ENCODE data around the gene SLC26A1.
"Not testable (repeated sequence)": the region's sequence is repeated elsewhere in the genome, so short reads cannot be mapped to it uniquely, and the experiment has no call there.

SLC26A1 gene

DNA sequence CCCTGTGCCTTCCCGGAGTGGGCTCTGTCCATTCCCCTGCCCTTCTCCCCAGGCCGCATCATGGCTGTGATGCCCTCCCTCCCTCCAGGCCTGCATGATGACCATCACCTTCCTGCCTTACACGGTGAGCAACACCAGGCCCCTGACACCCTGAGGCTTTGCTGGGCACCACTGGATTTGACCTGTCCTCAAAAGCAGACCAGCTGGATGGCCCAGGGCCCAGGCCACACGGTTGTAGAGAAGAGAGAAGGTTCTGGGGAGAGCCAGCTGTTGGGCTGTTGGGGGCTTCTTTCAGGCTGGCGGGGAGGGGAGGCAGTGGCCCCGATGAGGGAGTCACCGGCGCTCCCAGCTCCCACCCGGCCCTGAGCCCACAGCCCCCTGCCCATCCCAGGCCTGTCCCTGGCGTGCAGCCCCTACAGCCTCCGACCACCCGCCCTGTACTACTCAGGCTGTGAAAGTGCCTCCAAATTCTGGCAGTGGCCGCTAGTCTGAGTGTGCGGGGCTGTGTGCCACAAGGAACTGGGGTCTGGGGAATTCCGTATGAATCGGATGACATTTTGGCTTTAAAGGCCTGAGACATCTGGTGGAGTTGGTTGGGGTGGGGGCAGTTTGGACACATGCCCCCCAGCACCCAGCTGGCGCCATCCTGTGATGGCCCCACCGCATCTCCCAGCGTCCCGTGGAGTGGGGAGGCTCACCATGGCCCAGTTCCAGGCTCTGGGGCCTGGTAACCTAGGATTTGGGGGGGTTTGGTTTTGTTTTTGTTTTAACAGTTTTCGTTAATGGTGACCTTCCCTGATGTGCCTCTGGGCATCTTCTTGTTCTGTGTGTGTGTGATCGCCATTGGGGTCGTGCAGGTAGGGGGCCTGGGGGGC lies 41.4 kb downstream of the SLC26A1 start:
- DNase-seq = no peak

DNA sequence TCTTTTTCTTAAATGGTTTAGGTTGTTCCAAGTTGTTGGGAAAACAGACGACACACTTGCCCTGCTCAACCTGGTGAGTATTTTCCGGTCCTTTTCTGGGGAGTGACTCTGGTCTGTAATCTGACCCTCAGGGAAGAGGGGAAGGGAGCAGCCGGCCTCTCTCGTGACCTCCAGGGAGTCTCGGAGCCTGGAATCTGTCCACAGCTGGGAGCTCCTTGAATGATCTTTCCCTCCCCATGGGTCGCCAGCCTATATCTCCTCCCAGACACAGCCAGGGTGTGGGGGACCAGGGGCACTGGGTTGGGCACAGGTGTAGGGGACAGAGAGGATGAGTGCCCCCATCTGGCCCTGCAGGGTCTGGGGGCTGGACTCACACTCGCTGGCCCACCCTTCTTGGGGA lies 42.0 kb downstream of the SLC26A1 start:
- DNase-seq = no peak

DNA sequence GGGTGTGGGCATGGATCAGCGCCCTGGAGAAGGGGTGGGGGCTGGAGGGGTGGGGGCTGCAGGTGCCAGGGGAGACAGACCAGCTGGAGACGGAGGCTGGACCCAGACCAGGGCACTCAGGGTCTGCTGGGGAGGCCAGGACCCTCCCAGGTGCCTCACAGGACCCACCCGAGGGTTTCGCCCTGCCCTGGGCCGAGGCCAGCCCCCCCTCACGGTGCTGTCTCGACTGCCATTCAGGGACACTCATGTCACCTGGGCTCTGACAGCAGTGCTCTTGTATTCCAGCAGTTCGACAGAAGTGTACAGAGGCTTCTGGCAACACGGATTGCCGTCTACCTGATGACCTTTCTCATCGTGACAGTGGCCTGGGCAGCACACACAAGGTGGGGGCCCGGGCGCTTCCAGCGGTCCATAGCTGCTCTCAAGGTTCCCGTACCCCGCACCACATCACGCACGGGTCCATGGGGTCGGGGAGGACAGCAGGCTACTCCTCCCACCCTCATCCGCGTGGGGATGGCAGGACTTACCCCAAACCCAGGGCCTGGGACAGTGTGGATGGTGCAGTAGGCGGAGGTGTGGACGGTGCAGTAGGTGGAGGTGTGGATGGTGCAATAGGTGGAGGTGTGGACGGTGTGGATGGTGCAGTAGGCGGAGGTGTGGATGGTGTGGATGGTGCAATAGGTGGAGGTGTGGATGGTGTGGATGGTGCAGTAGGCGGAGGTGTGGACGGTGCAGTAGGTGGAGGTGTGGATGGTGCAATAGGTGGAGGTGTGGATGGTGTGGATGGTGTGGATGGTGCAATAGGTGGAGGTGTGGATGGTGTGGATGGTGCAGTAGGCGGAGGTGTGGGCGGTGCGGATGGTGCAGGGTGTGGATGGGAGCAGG lies 42.8 kb downstream of the SLC26A1 start:
- no peak for DNase-seq

DNA sequence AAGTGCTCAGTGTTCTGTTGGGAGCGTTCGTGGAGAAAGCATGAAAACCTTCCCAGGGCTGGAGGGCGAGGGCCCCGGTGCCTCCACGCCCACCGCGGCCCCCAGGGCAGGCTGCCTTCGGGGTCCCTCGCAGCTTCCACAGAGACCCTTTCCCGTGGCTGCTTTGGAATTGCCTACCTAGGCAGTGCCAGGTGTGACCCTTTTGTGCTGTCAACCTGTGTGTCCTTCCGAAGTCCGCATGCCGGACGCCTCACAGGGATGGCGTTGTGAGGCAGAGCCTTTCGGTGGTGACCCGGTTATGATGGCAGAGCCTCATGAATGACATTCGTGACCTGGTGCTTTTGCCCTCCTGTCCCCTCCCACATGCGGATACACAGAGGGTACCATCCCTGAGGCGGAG lies 43.5 kb downstream of the SLC26A1 start:
- no peak for DNase-seq

DNA sequence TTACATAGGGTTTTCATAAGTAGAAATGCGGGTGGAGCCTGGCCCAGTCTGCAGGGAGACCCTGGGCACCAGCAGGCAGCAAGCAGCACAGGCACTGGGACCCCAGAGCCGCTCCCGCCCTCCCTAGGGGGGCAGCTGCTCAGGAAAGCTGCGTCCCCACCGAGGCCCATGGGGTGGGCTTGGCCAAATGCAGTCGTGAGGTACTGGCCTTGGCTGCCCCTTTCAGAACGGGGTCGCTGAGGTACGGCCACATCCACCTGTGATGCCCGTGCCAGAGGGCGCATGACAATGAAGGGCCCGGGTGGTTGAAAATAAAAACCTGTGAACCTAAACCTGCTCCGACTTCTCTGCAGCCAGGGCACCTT lies 44.3 kb downstream of the SLC26A1 start:
- DNase-seq = no peak

DNA sequence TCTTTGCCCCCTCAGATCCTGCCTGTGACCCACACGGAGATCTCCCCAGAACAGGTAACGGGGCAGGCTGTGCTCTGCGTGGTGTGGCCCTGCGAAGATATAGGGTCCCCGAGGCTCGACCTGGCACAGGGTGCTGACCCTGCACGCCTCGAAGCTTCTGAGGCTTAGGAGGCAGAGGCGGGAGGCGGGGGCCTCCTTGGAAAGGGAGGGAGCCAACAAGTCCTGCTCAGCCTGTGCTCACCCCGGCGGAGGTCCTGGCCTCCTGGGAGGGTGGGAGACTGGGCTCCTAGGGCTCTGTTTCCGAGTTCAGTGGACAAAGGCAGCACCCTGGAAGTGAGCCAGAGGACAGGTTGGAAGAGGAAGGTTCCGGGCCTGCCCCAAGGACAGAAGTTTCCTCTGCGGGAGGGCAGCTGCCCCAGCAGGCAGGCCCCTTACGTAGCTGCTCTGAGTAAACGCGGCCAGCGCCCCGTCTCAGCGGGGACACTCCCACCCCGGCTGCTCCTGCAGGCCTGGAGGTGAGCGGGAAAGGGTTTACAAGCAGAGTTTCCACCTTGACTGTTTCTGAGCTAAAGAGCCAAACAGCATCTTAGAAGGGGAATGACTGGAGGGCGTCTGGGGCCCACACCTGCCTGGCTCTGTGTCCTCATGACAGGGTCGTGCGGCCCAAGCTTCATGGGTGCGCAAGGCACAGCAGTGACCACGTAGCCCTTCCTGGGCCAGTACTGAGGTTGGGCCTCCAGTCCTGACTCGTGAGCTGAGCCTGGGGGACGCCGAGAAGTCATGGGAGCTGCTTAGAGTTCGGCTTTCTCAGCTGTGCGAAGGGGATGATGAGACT lies 44.9 kb downstream of the SLC26A1 start:
- DNase-seq = no peak

DNA sequence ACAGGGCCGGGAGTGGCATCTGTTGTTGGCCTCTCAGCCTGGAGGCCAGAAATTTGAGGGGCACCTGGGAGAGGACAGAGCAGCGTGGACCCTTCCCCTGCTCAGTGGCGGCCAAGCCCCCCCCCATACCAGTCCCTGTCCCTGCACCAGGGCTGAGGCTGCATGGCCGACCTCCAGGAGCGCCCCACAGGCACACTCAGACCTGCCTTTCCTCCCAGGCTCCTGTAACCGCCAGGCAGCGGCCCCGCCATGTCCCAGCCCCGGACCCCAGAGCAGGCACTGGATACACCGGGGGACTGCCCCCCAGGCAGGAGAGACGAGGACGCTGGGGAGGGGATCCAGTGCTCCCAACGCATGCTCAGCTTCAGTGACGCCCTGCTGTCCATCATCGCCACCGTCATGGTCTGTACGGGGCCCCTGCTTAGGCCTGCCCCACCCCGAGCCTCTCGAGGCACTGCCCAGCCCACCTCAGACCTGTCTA lies 45.7 kb downstream of the SLC26A1 start:
- DNase-seq = no peak

DNA sequence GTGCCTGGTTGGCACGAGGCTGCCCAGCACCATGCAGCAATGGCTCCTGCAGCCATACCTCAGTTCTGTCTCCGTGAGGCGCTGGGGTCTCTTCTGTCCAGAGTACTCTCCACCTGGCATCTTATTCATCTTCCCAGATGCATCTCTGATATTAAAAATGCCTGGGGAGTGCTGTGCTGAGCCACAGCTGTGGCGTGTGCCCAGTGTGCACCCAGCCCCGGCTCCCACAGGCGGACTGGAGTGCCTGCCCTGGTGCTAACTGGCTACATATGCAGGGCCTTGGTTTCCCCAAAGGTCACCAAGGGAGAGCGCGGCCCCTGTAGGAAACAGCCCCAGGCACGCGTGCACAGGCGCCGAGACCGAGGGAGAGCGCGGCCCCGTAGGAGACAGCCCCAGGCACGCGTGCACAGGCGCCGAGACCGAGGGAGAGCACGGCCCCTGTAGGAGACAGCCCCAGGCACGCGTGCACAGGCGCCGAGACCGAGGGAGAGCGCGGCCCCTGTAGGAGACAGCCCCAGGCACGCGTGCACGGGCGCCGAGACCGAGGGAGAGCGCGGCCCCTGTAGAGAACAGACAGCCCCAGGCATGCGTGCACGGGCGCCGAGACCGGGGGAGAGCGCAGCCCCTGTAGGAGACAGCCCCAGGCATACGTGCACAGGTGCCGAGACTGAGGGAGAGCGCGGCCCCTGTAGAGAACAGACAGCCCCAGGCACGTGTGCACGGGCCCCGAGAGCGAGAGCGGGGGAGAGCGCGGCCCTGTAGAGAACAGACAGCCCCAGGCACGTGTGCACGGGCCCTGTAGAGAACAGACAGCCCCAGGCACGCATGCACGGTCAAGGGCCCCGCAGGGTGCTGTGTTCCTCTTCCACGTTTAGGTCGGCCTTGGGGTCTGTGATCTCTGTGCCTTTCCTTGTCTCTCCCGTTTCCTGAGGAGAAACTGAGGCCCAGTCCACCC lies 46.4 kb downstream of the SLC26A1 start:
- no peak for DNase-seq

DNA sequence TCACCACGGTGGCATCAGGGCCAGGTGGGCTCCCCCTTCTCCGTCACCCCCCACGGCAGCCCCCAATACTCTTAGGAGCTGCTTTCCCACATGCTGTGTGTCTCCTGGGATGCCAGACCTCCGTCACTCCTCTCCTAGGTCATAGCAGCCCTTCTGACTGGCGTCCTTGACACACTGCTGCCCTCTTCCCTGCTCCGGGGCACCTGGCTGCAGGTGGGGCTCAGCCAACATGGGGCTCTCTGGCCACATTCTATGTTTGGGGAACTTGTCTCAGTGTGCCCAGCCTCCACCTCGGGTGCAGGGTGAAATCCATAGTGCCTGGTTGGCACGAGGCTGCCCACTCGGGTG lies 47.1 kb downstream of the SLC26A1 start:
- no peak for DNase-seq

DNA sequence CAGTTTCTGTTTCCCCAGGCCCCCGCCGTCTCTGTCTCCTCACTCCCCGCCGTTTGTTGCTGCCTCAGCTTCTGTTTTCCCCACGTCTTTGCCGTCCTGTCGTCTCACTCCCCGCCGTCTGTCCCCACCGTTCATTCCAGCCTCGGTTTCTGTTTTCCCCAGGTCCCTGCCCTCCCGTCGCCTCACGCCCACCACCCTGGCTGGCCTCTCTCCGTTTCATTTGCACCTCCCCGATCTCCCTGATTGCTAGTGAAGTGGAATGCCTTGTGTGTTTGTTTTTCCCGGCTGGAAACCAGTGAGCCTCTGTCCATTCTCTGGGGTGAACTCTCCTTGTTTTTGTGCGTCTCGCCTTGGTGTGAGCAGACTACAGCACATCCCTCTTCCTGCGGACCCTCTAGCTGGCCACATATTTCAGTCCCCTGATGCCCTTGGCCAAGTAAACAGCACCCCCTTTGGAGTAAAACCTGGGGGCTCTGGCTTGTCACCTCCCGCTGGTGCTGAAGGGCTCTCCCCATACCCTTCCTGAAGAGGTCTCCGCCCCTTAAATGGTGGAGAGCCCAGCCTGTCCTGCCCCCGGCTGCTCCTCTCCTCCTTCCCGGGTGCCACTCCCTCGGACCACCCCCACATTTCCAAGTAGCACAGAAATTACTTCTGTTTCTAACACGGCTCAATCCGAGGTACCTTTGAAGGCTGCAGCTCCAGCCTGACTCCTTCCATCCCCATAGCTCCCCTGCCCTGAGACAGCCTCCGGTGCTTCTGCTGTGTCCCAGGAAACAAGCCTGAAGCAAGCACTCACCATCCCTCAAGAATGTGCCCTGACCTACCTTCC lies 47.7 kb downstream of the SLC26A1 start:
- DNase-seq = no peak

DNA sequence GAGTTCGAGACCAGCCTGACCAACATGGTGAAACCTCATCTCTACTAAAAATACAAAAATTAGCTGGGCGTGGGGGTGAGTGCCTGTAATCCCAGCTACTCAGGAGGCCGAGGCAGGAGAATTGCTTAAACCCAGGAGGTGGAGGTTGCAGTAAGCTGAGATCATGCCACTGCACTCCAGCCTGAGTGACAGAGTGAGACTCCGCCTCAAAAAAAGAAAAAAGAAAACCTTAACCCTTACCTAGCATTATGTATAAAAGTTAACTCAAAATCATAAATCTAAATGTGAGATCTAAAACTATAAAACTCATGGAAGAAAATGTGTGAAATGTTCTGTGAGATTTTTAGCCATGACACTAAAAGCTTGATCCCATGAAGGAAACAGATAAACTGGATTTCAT lies 53.7 kb downstream of the SLC26A1 start:
- not testable (repeated sequence) for DNase-seq

All from NCI-H748 treated with DMSO at 0.1 percent for 48 hours (cell line).